ENCODE measurements around the gene MRPS10.
"Not testable (repeated sequence)": the region's sequence is repeated elsewhere in the genome, so short reads cannot be mapped to it uniquely, and the experiment has no call there.

Gene MRPS10

GRCh38 chr6:42211726-42212125 is 5.9 kb downstream of the MRPS10 start:
- Histone ChIP-seq H3K79me2 (ENCODE audit: low read length) (peaks cover 35% of the 10 kb centered on the region), H3K27me3 (ENCODE audit: low read depth, low read length) (no peaks in the 10 kb centered on the region), H3K36me3 (replicated peaks; ENCODE audit: low read depth, low read length) (peaks cover 38% of the 10 kb centered on the region), H3K9me3 (ENCODE audit: insufficient read depth, low read length) (no peaks in the 10 kb centered on the region), H2AFZ (ENCODE audit: low read depth, low read length) (no peak overlapping the region), H3K9ac (ENCODE audit: low read length) (peak overlapping the region; percentile 48), H3K4me2 (ENCODE audit: low read length) (peak overlapping the region; percentile 75), H3K4me3 (ENCODE audit: low read length) (peak overlapping the region; percentile 54), H4K20me1 (ENCODE audit: insufficient read depth, low read length) (no peaks in the 10 kb centered on the region), H3K4me1 (ENCODE audit: low read length) (peaks cover 52% of the 10 kb centered on the region), H3K27ac (ENCODE audit: low read length) (peak overlapping the region; percentile 83)
- no peak for TF ChIP-seq CTCF (IDR thresholded peaks at IDR 0.05; ENCODE audit: low read depth, low read length)
- no peak for TF ChIP-seq EZH2phosphoT487 (IDR thresholded peaks at IDR 0.05; ENCODE audit: low read depth)

GRCh38 chr6:42210551-42210950 is 7.1 kb downstream of the MRPS10 start:
- Histone ChIP-seq H3K4me2 (ENCODE audit: low read length) (0 out of 2 replicates have a peak overlapping the region, but pooled peaks have one; percentile 75), H3K4me3 (ENCODE audit: low read length) (no peak overlapping the region), H3K27me3 (ENCODE audit: low read depth, low read length) (no peaks in the 10 kb centered on the region), H3K4me1 (ENCODE audit: low read length) (peaks cover 46% of the 10 kb centered on the region), H3K27ac (ENCODE audit: low read length) (no peak overlapping the region), H2AFZ (ENCODE audit: low read depth, low read length) (no peak overlapping the region), H4K20me1 (ENCODE audit: insufficient read depth, low read length) (no peaks in the 10 kb centered on the region), H3K36me3 (replicated peaks; ENCODE audit: low read depth, low read length) (peaks cover 47% of the 10 kb centered on the region), H3K9me3 (ENCODE audit: insufficient read depth, low read length) (no peaks in the 10 kb centered on the region), H3K9ac (ENCODE audit: low read length) (no peak overlapping the region), H3K79me2 (ENCODE audit: low read length) (peaks cover 26% of the 10 kb centered on the region)
- TF ChIP-seq CTCF (IDR thresholded peaks at IDR 0.05; ENCODE audit: low read depth, low read length), result no peak
- TF ChIP-seq EZH2phosphoT487 (IDR thresholded peaks at IDR 0.05; ENCODE audit: low read depth), result no peak

GRCh38 chr6:42207559-42207958 is 10.1 kb downstream of the MRPS10 start:
- H3K4me1 ChIP-seq (ENCODE audit: low read length), result peaks cover 20% of the 10 kb centered on the region

GRCh38 chr6:42204768-42205282 is 12.8 kb downstream of the MRPS10 start:
- Histone ChIP-seq H3K9me3 (ENCODE audit: insufficient read depth, low read length) (no peaks in the 10 kb centered on the region), H3K9ac (ENCODE audit: low read length) (no peak overlapping the region), H3K79me2 (ENCODE audit: low read length) (no peaks in the 10 kb centered on the region), H3K4me3 (ENCODE audit: low read length) (no peak overlapping the region), H3K4me1 (ENCODE audit: low read length) (peaks cover 5% of the 10 kb centered on the region; the same call in 1 of the 2 replicates), H3K27me3 (ENCODE audit: low read depth, low read length) (no peaks in the 10 kb centered on the region), H2AFZ (ENCODE audit: low read depth, low read length) (no peak overlapping the region), H4K20me1 (ENCODE audit: insufficient read depth, low read length) (no peaks in the 10 kb centered on the region), H3K36me3 (replicated peaks; ENCODE audit: low read depth, low read length) (peaks cover 55% of the 10 kb centered on the region), H3K4me2 (ENCODE audit: low read length) (no peak overlapping the region), H3K27ac (ENCODE audit: low read length) (no peak overlapping the region)
- TF ChIP-seq EZH2phosphoT487 (IDR thresholded peaks at IDR 0.05; ENCODE audit: low read depth), result no peak
- TF ChIP-seq CTCF (IDR thresholded peaks at IDR 0.05; ENCODE audit: low read depth, low read length), result no peak

More at GRCh38 chr6:42207559-42207958, 10.1 kb downstream of the MRPS10 start:
- H3K9ac ChIP-seq (ENCODE audit: low read length); H3K4me2 ChIP-seq (ENCODE audit: low read length); H4K20me1 ChIP-seq (ENCODE audit: insufficient read depth, low read length); H3K9me3 ChIP-seq (ENCODE audit: insufficient read depth, low read length); H3K27me3 ChIP-seq (ENCODE audit: low read depth, low read length); H3K79me2 ChIP-seq (ENCODE audit: low read length); H3K4me3 ChIP-seq (ENCODE audit: low read length); H3K27ac ChIP-seq (ENCODE audit: low read length); H2AFZ ChIP-seq (ENCODE audit: low read depth, low read length): not testable (repeated sequence)
- H3K36me3 ChIP-seq (replicated peaks; ENCODE audit: low read depth, low read length), result peaks cover 53% of the 10 kb centered on the region
